ENCODE data around the gene SORL1. TPM values are rescaled to one million over a fixed set of nuclear protein-coding genes. Genes with fewer than 3 reads are reported as not detected.

The SORL1 gene
- total and polyA plus RNA-seq, 3 donors from 2014 or later, result 14.7 to 30.0 (median 21.8) TPM

- H3K27me3 ChIP-seq, result no peaks in the 10 kb centered on the region
- TF ChIP-seq POLR2A (IDR thresholded peaks at IDR 0.05), result no peak
- TF ChIP-seq CTCF (IDR thresholded peaks at IDR 0.05), result no peak
- intact Hi-C loops (cut with DNase I; ENCODE audit: low total_unique reads), result no loop called here
- DNase-seq, result no peak
- no peaks in the 10 kb centered on the region for H3K36me3 ChIP-seq (ENCODE audit: low read depth, missing control alignments)
- H3K4me3 ChIP-seq, result no peak overlapping the region
- H3K9me3 ChIP-seq, result no peaks in the 10 kb centered on the region
- WGBS, 2 donors, result 85% methylated on average over 9 of the region's 9 CpGs
- H3K27ac ChIP-seq, result no peak overlapping the region
- H3K4me1 ChIP-seq, result no peaks in the 10 kb centered on the region
Observed at GRCh38 chr11:121643479-121644186, 191.5 kb downstream of the SORL1 start.

GRCh38 chr11:121644187-121644512 lies 192.0 kb downstream of the SORL1 start:
- intact Hi-C loops (cut with DNase I; ENCODE audit: low total_unique reads), result no loop called here
- H3K4me3 ChIP-seq, result no peak overlapping the region
- TF ChIP-seq CTCF (IDR thresholded peaks at IDR 0.05) (no peak), POLR2A (IDR thresholded peaks at IDR 0.05) (no peak)
- no peak overlapping the region for H3K27ac ChIP-seq
- H3K27me3 ChIP-seq, result no peaks in the 10 kb centered on the region
- WGBS, 2 donors, result 78 to 87% methylated on average over 4 of the region's 4 CpGs
- no peaks in the 10 kb centered on the region for H3K4me1 ChIP-seq
- no peaks in the 10 kb centered on the region for H3K36me3 ChIP-seq (ENCODE audit: low read depth, missing control alignments)
- DNase-seq, result no peak
- no peaks in the 10 kb centered on the region for H3K9me3 ChIP-seq

- TF ChIP-seq POLR2A (IDR thresholded peaks at IDR 0.05), result no peak
- no peak for TF ChIP-seq CTCF (IDR thresholded peaks at IDR 0.05)
- intact Hi-C loops (cut with DNase I; ENCODE audit: low total_unique reads), result no loop called here
- DNase-seq, result no peak
- Histone ChIP-seq H3K36me3 (ENCODE audit: low read depth, missing control alignments) (no peaks in the 10 kb centered on the region), H3K4me1 (no peaks in the 10 kb centered on the region), H3K9me3 (no peaks in the 10 kb centered on the region), H3K27me3 (no peaks in the 10 kb centered on the region), H3K27ac (no peak overlapping the region), H3K4me3 (no peak overlapping the region)
- WGBS, 2 donors, result 88 to 90% methylated on average over 2 of the region's 2 CpGs
Observed at GRCh38 chr11:121645001-121645400, 192.9 kb downstream of the SORL1 start.

- no peak for DNase-seq
- no peaks in the 10 kb centered on the region for H3K9me3 ChIP-seq
- no peaks in the 10 kb centered on the region for H3K27me3 ChIP-seq
- H3K4me1 ChIP-seq, result no peaks in the 10 kb centered on the region
- H3K27ac ChIP-seq, result no peak overlapping the region
- no peaks in the 10 kb centered on the region for H3K36me3 ChIP-seq (ENCODE audit: low read depth, missing control alignments)
- TF ChIP-seq CTCF (IDR thresholded peaks at IDR 0.05) (no peak), POLR2A (IDR thresholded peaks at IDR 0.05) (no peak)
- intact Hi-C loops (cut with DNase I; ENCODE audit: low total_unique reads), result no loop called here
- H3K4me3 ChIP-seq, result no peak overlapping the region
- WGBS, 2 donors, result 83 to 100% methylated on average over 1 of the region's 1 CpG
Observed at GRCh38 chr11:121645596-121645995, 193.5 kb downstream of the SORL1 start.

GRCh38 chr11:121648306-121648705 lies 196.2 kb downstream of the SORL1 start:
- Histone ChIP-seq H3K4me3 (no peak overlapping the region), H3K27me3 (no peaks in the 10 kb centered on the region), H3K4me1 (no peaks in the 10 kb centered on the region), H3K27ac (no peak overlapping the region), H3K36me3 (ENCODE audit: low read depth, missing control alignments) (no peaks in the 10 kb centered on the region), H3K9me3 (no peaks in the 10 kb centered on the region)
- intact Hi-C loops (cut with DNase I; ENCODE audit: low total_unique reads), result no loop called here
- WGBS, 2 donors, result 87 to 93% methylated on average over 4 of the region's 4 CpGs
- TF ChIP-seq POLR2A (IDR thresholded peaks at IDR 0.05), result no peak
- TF ChIP-seq CTCF (IDR thresholded peaks at IDR 0.05), result peak in 1 of 3 experiments; percentile 13
- no peak for DNase-seq

All from testis (tissue), 3 donors.